Measurements from ENCODE around the gene PAPPA2. TPM values are rescaled to one million over a fixed set of nuclear protein-coding genes. Genes with fewer than 3 reads are reported as not detected.

Gene PAPPA2
- total and polyA plus RNA-seq, 2 of the 8 experiments (the other 6 are each of a cell fraction or from before 2014, with no cell fraction given): 0.08 to 0.88 TPM

DNA sequence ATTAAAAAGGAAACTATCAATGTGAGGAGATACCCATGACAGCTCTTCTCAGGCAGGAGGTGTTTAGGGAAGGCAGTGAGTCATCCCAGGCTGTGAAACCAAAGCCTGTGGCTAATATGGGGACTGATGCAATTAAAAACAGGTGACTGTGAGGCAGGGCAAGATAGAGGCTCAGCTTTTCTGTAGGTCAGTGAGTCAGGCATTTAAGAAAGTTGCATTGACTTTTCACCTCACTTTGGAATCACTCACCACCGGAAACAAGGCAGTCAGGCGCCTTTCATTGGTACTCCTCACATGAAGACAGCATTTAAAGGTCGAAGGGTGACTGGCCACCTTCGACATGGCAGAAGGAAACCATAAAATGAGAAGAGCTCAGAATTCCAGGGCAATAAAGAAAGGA lies 54.5 kb downstream of the PAPPA2 start (continued):
- TF ChIP-seq, protein P1, sequence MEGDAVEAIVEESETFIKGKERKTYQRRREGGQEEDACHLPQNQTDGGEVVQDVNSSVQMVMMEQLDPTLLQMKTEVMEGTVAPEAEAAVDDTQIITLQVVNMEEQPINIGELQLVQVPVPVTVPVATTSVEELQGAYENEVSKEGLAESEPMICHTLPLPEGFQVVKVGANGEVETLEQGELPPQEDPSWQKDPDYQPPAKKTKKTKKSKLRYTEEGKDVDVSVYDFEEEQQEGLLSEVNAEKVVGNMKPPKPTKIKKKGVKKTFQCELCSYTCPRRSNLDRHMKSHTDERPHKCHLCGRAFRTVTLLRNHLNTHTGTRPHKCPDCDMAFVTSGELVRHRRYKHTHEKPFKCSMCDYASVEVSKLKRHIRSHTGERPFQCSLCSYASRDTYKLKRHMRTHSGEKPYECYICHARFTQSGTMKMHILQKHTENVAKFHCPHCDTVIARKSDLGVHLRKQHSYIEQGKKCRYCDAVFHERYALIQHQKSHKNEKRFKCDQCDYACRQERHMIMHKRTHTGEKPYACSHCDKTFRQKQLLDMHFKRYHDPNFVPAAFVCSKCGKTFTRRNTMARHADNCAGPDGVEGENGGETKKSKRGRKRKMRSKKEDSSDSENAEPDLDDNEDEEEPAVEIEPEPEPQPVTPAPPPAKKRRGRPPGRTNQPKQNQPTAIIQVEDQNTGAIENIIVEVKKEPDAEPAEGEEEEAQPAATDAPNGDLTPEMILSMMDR (IDR thresholded peaks at IDR 0.05; ENCODE audit: control extremely low read depth in 1 of 3, insufficient read depth in 1 of 3, low read depth in 1 of 3, low read length in 3 of 3): no peak
- no peak for TF ChIP-seq SIN3A (conservative IDR thresholded peaks at IDR 0.05 in 1 of 2, IDR thresholded peaks at IDR 0.05 in 1 of 2; ENCODE audit: low read depth in 1 of 2, low read length in 2 of 2)
- no peak for TF ChIP-seq SP1 (IDR thresholded peaks at IDR 0.05; ENCODE audit: low read depth, low read length)
- TF ChIP-seq MAFK (IDR thresholded peaks at IDR 0.05; ENCODE audit: low read depth, low read length): no peak
- no peak for TF ChIP-seq TAF1 (IDR thresholded peaks at IDR 0.05; ENCODE audit: low read depth, low read length)
- TF ChIP-seq TBP (IDR thresholded peaks at IDR 0.05; ENCODE audit: low read depth, low read length): no peak
- no peak for TF ChIP-seq POLR2A (IDR thresholded peaks at IDR 0.05; ENCODE audit: control extremely low read depth in 1 of 2, low read depth in 2 of 2, low read length in 2 of 2)
- TF ChIP-seq SIRT6 (IDR thresholded peaks at IDR 0.05; ENCODE audit: low read length): no peak
